Endothelial cell of umbilical vein (primary cell): ENCODE measurements around the gene CROCC2.

Source experiments
- EZH2 ChIP-seq: IDR thresholded peaks from 2 replicates; pipeline ENCODE4 v1.6.1; 2012; ENCODE audit warnings: borderline replicate concordance, low read depth, mild to moderate bottlenecking, moderate library complexity, low read length, inconsistent platforms; ENCODE audit not compliant: severe bottlenecking
- FOS ChIP-seq: IDR thresholded peaks from 2 replicates; pipeline ENCODE4 v1.6.1; 2011; ENCODE audit warnings: mild to moderate bottlenecking, low read length, moderate library complexity, borderline replicate concordance; ENCODE audit not compliant: insufficient read depth
- GATA2 ChIP-seq: IDR thresholded peaks from 2 replicates; pipeline ENCODE4 v1.7.0; 2011; ENCODE audit warnings: low read depth, mild to moderate bottlenecking, moderate library complexity, mixed read lengths, low read length; ENCODE audit not compliant: insufficient read length, insufficient read depth
- POLR2A ChIP-seq: IDR thresholded peaks from 2 replicates; pipeline ENCODE4 v1.6.1; 2012; ENCODE audit warnings: low read depth, mild to moderate bottlenecking, control low read depth, low read length
- POLR2AphosphoS5 ChIP-seq: IDR thresholded peaks from 2 replicates; pipeline ENCODE4 v1.6.1; 2012; ENCODE audit warnings: low read depth, mild to moderate bottlenecking, control low read depth, low read length, moderate library complexity; ENCODE audit not compliant: insufficient read depth
- TF ChIP-seq, protein P1 (sequence below), 2 donors: IDR thresholded peaks; 1 replicate in 1 of 2; 2 replicates in 1 of 2; pipeline ENCODE4 v1.5.1; 2011; ENCODE audit warnings: low read length in 2 of 2, mild to moderate bottlenecking in 2 of 2, moderate library complexity in 2 of 2, control low read depth in 1 of 2, inconsistent platforms in 1 of 2, low read depth in 1 of 2; ENCODE audit not compliant: insufficient read depth in 1 of 2; ENCODE audit errors: extremely low read depth in 1 of 2
- TF ChIP-seq, protein P2 (sequence below): IDR thresholded peaks from 2 replicates; pipeline ENCODE4 v1.6.1; 2011; ENCODE audit not compliant: insufficient read depth, insufficient read length

DNA sequence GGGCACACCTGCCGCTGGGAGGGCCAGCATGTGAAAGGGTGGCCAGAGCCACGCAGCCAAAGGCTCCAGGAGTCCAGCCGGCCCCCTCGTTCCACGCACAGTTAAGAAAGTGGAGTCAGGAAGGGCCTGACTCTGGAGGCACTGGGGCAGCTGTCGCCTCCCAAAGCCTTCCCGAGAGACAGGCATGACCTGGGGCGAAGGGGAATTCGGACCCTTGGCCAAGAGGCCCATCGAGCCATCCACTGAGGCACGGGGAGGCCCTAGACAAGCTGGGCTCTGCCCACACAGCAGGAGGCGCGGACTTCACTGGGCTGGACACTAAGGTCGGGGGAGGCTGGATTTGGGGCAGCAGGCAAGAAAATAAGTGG, 53.8 kb downstream of the CROCC2 start:
- TF ChIP-seq, protein P1, sequence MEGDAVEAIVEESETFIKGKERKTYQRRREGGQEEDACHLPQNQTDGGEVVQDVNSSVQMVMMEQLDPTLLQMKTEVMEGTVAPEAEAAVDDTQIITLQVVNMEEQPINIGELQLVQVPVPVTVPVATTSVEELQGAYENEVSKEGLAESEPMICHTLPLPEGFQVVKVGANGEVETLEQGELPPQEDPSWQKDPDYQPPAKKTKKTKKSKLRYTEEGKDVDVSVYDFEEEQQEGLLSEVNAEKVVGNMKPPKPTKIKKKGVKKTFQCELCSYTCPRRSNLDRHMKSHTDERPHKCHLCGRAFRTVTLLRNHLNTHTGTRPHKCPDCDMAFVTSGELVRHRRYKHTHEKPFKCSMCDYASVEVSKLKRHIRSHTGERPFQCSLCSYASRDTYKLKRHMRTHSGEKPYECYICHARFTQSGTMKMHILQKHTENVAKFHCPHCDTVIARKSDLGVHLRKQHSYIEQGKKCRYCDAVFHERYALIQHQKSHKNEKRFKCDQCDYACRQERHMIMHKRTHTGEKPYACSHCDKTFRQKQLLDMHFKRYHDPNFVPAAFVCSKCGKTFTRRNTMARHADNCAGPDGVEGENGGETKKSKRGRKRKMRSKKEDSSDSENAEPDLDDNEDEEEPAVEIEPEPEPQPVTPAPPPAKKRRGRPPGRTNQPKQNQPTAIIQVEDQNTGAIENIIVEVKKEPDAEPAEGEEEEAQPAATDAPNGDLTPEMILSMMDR (IDR thresholded peaks at IDR 0.05; ENCODE audit: extremely low read depth in 1 of 2, insufficient read depth in 1 of 2, low read depth in 1 of 2, low read length in 2 of 2): no peak
- TF ChIP-seq POLR2A: no peak
- no peak for TF ChIP-seq POLR2AphosphoS5
- no peak for TF ChIP-seq EZH2
- no peak for TF ChIP-seq GATA2
- TF ChIP-seq, protein P2, sequence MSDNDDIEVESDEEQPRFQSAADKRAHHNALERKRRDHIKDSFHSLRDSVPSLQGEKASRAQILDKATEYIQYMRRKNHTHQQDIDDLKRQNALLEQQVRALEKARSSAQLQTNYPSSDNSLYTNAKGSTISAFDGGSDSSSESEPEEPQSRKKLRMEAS: no peak
- no peak for TF ChIP-seq FOS
